ENCODE data around the gene KCNA3. TPM values are rescaled to one million over a fixed set of nuclear protein-coding genes. Genes with fewer than 3 reads are reported as not detected.

KCNA3 gene
- total RNA-seq, 1 donor from 2014 or later, result 0.04 TPM

GRCh38 chr1:110714374-110714995 is 39.7 kb upstream of the KCNA3 start:
- Histone ChIP-seq H3K36me3 (ENCODE audit: control insufficient read depth, insufficient read depth, low read length) (no peaks in the 10 kb centered on the region), H3K27me3 (ENCODE audit: control insufficient read depth, insufficient read depth, low read length) (no peaks in the 10 kb centered on the region), H3K4me3 (ENCODE audit: low read depth, low read length) (no peak overlapping the region)
- TF ChIP-seq CTCF (IDR thresholded peaks at IDR 0.05; ENCODE audit: insufficient read depth, low read length, poor library complexity, severe bottlenecking), result no peak
- DNase-seq (ENCODE audit: low read depth), result no peak

- no peak for TF ChIP-seq CTCF (IDR thresholded peaks at IDR 0.05; ENCODE audit: insufficient read depth, low read length, poor library complexity, severe bottlenecking)
- no peaks in the 10 kb centered on the region for H3K27me3 ChIP-seq (ENCODE audit: control insufficient read depth, insufficient read depth, low read length)
- no peaks in the 10 kb centered on the region for H3K36me3 ChIP-seq (ENCODE audit: control insufficient read depth, insufficient read depth, low read length)
- H3K4me3 ChIP-seq (ENCODE audit: low read depth, low read length), result no peak overlapping the region
- DNase-seq (ENCODE audit: low read depth), result no peak
Measured at GRCh38 chr1:110713221-110713620, 38.5 kb upstream of the KCNA3 start.

- no peak for DNase-seq (ENCODE audit: low read depth)
- TF ChIP-seq CTCF (IDR thresholded peaks at IDR 0.05; ENCODE audit: insufficient read depth, low read length, poor library complexity, severe bottlenecking), result no peak
- Histone ChIP-seq H3K27me3 (ENCODE audit: control insufficient read depth, insufficient read depth, low read length) (no peaks in the 10 kb centered on the region), H3K36me3 (ENCODE audit: control insufficient read depth, insufficient read depth, low read length) (no peaks in the 10 kb centered on the region), H3K4me3 (ENCODE audit: low read depth, low read length) (no peak overlapping the region)
Measured at GRCh38 chr1:110710314-110710713, 35.6 kb upstream of the KCNA3 start.

- H3K36me3 ChIP-seq (ENCODE audit: control insufficient read depth, insufficient read depth, low read length), result no peaks in the 10 kb centered on the region
- H3K4me3 ChIP-seq (ENCODE audit: low read depth, low read length), result no peak overlapping the region
- DNase-seq (ENCODE audit: low read depth), result no peak
- no peaks in the 10 kb centered on the region for H3K27me3 ChIP-seq (ENCODE audit: control insufficient read depth, insufficient read depth, low read length)
- TF ChIP-seq CTCF (IDR thresholded peaks at IDR 0.05; ENCODE audit: insufficient read depth, low read length, poor library complexity, severe bottlenecking), result no peak
Measured at GRCh38 chr1:110708974-110709440, 34.3 kb upstream of the KCNA3 start.

GRCh38 chr1:110707232-110707631 is 32.5 kb upstream of the KCNA3 start:
- TF ChIP-seq CTCF (IDR thresholded peaks at IDR 0.05; ENCODE audit: insufficient read depth, low read length, poor library complexity, severe bottlenecking), result no peak

GRCh38 chr1:110706621-110707020 is 31.9 kb upstream of the KCNA3 start:
- no peak for DNase-seq (ENCODE audit: low read depth)
- Histone ChIP-seq H3K36me3 (ENCODE audit: control insufficient read depth, insufficient read depth, low read length) (no peaks in the 10 kb centered on the region), H3K27me3 (ENCODE audit: control insufficient read depth, insufficient read depth, low read length) (no peaks in the 10 kb centered on the region), H3K4me3 (ENCODE audit: low read depth, low read length) (no peak overlapping the region)
- no peak for TF ChIP-seq CTCF (IDR thresholded peaks at IDR 0.05; ENCODE audit: insufficient read depth, low read length, poor library complexity, severe bottlenecking)

More at GRCh38 chr1:110707232-110707631, 32.5 kb upstream of the KCNA3 start:
- Histone ChIP-seq H3K27me3 (ENCODE audit: control insufficient read depth, insufficient read depth, low read length) (no peaks in the 10 kb centered on the region), H3K4me3 (ENCODE audit: low read depth, low read length) (no peak overlapping the region), H3K36me3 (ENCODE audit: control insufficient read depth, insufficient read depth, low read length) (no peaks in the 10 kb centered on the region)
- DNase-seq (ENCODE audit: low read depth), result no peak

Data from kidney epithelial cell (primary cell).